Fibroblast of skin of left quadriceps (primary cell): ENCODE data around the gene PAN2.
A peak's percentile ranks its signal among the peaks of the same experiment; 100 is the strongest.
"Not testable (repeated sequence)": the region's sequence is repeated elsewhere in the genome, so short reads cannot be mapped to it uniquely, and the experiment has no call there.

Source experiments
- DNase-seq, 2 experiments: peaks; one replicate each; pipeline ENCODE4 v3.0.0-alpha.2; 2013; ENCODE audit warnings: low read depth in 2 of 2

Gene PAN2

DNA sequence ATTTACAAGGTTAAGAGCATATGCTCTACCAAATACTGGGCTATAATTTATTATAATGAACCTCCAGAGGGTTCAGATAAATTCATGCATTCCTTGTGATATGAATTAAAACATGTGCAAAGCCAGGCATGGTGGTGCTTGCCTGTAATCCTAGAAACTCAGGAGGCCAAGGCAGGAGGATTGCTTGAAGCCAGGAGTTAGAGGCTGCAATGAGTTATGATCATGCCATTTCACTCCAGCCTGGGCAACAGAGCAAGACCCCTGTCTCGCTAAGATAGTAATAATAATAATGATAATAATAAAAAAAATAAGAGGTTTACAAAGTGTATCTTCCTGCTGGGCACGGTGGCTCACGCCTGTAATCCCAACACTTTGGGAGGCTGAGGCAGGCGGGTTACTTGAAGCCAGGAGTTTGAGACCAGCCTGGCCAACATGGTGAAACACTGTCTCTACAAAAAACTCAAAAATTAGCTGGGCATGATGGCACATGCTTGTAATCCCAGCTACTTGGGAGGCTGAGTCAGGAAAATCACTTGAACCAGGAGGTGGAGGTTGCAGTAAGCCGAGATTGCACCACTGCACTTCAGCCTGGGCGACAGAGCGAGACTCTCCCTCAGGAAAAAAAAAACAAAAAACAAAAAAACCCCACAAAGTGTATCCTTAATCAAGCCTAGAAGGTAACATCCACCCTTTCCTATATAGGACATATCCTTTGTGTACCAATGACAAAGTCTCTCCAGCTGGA, 26.4 kb downstream of the PAN2 start:
- DNase-seq, result no peak

DNA sequence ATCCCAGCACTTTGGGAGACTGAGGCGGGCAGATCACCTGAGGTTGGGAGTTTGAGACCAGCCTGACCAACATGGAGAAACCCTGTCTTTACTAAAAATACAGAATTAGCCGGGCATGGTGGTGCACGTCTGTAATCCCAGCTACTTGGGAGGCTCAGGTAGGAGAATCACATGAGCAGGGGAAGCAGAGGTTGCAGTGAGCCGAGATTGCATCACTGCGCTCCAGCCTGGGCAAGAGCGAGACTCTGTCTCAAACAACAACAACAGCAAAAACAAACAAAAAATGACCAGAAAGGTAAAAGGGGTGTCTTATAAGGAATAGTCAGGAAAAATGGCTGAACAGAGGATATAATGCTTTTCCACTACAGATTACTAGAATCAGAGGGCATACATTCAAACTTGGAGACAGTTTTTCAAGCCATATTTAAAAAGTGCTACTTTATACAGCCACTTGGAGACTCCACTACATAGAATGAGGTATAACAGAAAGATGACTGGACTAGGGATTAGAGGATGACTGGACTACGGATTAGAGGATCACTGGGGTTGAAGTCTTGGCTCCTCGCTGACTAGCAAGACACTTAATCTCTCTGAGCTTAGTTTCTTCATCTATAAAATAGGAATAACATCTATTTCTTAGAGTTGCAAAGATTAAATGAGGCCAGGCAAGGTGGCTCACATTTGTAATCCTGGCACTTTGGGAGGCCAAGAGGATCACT, 28.8 kb downstream of the PAN2 start:
- no peak for DNase-seq

DNA sequence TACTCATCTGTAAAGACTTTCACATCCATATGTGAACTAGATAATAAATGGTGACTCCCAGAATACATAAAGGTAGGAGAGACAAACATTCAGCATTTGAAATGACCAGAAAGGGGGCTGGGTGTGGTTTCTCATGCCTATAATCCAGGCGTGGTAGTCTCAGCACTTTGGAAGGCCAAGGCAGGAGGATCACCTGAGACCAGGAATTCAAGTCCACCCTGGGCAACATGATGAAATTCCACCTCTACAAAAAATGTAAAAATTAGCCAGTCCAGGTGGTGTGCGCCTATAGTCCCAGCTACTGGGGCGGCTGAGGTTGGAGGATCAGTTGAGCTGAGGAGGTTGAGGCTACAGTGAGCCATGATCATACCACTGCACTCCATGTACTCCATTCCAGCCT, 29.5 kb downstream of the PAN2 start:
- no peak for DNase-seq

DNA sequence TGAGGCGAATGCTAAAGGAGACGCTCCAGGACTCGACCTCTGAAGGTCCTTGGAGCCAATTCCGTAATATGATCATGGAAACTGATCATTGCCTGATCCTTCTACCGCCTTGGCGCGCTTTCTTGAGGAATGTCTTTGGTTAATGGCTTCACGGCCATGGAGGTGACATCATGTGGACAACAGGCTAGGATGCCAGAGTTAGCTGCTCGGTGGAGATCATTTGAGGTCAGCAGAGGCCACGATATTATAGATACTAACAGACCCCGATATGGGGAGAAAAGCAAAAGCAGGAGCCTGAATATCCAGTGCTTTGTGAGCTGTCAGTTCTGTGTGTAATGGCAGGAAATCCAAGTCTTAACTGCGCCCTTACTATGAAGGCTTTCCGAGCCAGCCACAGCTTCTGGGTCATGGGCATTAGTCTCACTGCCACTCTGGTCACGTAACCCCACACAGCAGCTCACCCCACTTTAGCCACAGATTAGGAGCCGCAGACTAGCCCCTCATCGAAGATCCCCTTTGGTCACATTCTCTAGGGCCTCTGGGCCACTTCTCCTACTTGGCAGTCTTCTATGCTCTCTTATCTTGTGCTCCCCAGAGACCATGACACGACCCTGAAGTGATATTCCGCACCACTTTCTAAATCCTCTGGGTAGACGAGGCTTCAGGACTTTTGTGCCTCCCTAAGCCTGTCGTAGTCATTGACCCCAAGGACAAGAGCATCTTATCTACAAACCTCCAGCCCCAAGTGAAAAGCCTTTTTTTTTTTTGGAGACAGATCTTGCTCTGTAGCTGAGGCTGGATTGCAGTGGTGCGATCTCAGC, 32.9 kb downstream of the PAN2 start:
- no peak for DNase-seq

DNA sequence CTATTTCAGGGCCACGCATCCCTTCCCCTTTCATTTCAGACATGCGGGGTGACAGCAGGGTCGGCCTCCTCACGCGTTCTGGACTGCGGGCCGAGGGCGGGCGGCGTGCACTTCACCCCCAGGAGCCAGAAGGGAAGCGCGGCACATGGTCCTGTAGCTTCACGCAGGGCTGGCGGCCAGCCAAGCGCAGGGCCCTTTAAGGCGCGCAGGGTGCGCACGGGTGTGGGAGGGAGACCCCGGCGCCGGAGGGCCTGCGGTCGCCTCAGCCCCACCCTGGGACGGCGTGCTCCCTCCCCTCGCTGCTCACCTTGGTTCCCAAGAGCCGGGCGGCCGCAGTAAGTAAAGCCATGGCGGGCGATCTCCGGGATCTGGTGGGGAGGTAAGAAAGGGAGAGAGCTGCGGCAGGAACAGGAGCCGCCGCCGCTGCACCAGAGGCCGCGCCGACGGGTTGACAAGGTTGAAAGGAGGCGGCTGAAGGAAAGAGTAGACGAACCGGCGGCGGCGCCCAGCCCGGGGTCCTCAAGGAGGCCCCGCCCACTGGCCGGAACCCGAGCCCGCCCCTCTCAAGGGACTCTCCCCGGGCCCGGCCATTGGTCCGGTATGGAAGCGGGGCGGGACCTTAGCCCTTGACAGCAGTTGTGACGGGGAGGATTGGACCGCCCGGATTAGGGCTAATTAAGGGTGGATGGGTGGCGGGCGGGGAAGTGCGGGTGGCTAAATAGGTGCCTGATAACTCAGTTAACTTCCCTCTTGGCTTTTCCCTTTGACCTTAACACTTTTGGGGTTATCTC, 33.8 kb downstream of the PAN2 start, which contains the start of gene CS:
Gene CS (minus strand): TSS at position 478 of the 791 bp plus-strand sequence. CDS start 129 bp downstream, at position 349.
- peak; percentile 96 for DNase-seq

DNA sequence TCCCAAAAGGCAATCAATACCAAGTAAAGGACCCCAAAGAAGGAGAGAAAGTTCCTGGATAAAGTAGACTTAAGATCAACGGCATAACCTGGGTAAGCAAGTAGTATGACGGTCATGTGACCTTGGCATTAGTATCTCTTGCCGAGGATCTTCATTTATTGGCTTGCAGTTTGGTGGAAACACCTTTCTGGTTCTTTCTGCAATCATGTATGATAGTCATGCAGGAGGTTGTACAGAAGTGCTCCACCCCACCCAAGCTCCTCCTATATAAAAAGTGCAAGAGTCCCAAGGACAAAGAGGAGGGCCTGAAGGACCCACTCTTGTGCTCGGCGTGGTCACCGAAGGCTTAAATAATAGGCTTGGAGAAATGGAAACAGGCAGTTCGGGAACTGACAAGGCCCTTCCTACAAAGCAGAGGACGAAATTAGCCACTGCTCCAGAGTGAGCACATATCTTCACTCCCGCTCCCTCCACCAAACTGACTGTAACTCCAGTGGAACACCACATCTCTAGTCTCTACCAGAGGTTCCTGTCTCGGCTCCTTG, 34.4 kb downstream of the PAN2 start:
- no peak for DNase-seq

DNA sequence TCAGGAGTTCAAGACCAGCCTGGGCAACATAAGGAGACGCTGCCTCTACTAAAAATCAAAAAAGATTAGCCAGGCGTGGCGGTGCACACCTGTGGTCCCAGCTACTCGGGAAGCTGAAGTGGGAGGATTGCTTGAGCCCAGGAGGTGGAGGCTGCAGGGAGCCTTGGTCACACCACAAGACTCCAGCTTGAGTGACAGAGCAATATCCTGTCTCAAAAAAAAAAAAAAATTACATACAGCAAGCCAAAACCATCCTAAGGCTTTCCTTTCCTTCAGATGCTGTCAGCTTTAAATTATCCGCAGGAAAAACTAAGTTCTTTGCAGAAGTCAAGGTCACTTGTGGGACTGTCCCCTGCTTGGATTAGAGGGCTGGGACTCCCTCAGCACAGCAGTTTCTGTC, 35.0 kb downstream of the PAN2 start:
- no peak for DNase-seq

DNA sequence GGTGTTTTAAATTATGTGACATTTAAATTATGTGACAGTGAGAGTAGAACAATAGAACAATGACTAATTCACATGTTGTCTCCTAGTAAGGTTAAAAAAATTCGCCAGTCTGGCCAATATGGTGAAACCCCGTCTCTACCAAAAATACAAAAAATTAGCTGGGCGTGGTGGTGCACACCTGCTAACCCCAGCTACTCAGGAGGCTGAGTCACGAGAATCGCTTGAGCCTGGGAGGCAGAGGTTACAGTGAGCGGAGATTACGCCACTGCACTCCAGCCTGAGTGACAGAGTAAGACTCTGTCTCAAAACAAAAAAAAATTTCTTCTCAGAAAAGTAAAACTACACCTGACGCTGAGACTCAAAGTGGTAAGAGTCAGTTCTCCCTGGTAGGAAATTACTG, 36.4 kb downstream of the PAN2 start:
- DNase-seq, result no peak

DNA sequence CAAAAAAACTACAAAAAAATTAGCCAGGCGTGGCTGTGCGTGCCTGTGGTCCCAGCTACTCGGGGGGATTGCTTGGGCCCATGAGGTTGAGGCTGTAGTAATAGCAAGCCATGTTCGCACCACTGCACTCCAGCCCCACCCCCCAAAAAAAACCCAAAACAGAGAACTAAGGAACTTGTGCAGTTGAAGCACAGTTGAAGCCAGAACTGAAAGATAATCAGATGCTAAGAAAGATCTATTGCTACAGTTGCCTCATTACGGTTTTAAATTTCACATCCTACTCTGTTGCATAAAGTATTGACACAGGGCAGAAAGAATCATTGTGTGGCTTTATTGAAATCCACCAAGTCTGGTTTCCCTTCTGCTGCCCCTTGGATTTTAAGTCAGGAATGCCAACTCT, 37.5 kb downstream of the PAN2 start:
- DNase-seq, result no peak

DNA sequence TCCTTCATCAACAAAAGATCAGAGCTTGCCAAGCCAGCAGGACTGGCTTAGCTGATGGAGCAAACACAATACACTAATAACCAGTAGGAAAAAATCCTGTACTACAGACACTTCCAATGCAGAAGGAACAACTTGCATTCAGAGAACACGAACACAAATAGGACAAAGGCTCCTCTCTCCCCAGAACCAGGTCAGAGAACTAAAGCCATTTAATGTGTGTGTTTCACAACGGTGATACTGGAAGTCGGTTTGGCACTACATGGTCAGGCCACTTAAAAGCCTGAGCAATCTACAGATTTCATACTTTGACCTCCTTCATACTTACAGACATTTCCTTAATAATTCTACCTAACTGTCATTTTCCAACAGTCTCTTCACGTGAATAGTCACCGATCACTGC, 40.0 kb downstream of the PAN2 start:
- no peak for DNase-seq

DNA sequence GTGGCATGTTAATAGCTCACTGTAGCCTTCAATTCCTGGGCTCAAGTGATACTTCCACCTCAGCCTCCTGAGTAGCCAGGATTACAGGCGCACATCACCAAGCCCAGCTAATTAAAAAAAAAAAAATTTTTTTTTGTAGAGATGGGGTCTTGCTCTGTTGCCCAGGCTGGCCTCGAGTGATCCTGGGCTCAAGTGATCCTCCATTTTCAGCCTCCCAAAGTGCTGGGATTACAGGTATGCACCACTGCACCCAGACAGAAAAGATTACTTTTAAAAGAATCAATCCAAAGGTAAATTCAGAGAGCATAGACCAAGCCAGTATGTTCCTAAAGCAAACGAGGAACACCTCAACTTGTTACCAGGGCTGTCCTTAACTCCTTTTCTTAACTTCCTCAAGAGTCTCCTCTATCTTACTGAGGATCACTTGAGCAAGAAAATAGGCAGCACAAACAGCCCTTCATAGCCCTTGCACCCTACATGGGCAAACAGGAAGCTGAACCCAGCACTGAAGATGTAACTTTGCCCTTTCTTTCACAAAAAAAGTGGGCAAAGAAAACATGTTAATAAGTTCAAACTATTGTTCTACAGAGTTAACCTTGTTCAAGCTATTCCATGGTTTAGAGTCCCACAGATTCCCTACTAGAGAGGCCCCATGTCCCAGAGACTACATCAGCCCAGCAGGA, 45.0 kb downstream of the PAN2 start:
- no peak for DNase-seq

DNA sequence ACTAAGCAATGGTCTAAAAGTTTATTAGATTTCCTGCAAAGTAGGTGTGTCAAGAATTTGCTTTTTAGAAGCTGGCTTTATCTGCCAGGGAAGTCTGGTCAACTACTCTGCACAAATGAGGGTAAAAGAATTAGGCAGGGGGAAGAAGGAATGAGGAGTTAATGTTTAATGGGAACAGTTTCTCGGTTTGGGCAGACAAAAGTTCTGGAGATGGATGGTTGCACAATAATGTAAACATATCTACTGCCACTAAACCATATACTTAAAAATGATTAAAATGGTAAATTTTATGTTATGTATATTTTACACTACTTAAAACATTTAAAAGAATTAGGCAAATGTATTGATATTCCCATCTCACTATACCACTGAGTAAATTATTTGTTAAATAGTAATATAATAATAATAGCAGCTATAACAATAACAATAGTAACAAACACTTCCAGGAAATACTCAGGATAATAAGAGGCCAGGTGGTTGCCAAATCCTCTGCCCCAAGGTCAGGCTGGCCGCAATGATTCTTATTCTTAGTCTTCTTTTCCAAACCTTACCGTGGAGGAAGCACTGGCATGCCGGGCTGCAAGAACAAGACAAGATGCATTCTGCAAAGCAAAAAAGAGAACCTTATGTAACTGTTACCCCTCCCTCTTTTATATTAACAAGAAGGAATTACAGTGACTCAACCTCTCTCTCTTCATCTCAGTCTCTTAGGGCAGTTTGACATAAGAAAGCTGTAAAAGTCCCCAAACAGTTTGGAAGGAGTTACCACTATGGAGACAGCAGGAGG, 47.6 kb downstream of the PAN2 start:
- DNase-seq, result no peak

DNA sequence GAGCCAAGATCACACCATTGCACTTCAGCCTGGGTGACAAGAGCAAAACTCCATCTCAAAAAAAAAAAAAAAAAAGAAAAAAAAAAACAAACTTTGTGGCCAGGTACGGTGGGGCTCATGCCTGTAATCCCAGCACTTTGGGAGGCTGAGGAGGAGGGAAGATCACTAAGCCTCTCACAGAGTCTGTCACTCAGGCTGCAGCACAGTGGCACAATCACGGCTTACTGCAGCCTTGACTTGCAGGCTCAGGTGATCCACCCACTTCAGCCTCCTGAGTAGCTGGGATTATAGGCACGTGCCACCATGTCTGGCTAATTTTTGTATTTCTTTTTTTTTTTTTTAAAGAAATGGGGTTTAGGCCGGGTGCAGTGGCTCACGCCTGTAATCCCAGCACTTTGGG, 49.5 kb downstream of the PAN2 start:
- not testable (repeated sequence) for DNase-seq

DNA sequence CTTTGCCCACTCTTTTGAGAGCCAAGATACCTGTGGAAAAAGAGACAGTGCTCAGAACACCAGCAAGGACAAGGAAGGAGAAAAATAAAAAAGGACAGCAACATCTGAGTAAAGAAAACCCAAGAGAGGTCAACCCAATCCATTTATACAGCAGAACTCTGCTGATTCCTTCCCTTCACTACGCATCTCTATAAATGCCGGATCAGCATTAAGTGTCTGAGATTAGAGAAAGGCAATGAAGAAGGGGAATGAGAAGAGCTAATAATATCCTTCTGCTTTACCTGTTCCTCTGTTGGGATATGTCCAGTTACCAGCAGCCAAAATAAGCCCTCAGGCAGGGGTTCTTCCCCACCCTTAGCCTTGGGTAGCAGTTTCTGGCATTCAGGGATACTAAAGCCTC, 51.2 kb downstream of the PAN2 start:
- no peak for DNase-seq

DNA sequence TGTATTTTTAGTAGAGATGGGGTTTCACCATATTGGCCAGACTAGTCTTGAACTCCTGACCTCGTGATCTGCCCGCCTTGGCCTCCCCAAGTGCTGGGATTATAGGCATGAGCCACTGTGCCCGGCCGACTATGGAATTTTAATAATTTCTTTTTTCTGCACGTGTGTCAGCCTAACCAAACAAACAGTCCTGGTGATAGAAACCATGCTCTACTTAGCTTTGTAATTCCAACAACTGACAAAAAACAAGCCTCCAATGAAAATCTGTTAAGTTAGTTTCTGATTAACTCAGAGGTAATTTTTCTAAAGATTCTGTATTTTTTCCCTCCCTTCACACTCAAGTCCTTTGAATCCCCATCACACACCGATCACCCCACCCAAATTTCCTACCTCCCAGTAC, 51.8 kb downstream of the PAN2 start:
- no peak for DNase-seq

DNA sequence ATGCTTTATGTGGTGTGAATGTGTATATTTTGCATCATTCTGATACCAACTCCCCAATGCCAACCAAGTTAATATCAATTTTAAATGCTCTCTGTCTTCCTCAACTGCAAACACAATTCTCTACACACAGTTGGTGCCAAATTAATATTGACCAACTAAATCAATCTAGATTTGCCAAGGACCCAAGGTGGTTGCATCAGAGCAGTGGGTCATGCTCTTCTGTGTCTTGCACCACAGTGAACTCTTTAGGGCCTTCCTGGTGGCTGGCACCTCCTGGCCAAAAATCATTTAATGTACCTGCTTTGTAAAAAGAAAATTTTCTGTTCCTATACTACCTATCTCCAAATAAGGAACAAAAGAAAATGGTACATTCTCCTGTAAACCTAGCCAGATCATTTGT, 53.0 kb downstream of the PAN2 start:
- DNase-seq, result no peak

DNA sequence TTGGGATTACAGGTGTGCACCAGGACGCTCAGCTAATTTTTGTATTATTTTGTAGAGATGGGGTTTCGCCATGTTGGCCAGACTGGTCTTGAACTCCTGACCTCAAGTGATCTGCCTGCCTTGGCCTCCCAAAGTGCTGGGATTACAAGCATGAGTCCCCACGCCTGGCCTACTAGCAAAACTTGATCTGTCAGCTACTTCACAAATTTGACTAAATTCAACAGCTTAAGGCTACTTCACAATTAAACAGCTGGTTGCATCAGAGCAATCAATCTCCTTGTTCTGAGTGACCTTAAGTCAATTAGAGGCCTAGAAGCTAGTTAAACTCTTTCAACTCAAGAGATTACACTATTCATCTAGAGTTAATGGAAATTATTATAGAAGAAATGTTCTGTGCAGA, 54.9 kb downstream of the PAN2 start:
- no peak for DNase-seq

DNA sequence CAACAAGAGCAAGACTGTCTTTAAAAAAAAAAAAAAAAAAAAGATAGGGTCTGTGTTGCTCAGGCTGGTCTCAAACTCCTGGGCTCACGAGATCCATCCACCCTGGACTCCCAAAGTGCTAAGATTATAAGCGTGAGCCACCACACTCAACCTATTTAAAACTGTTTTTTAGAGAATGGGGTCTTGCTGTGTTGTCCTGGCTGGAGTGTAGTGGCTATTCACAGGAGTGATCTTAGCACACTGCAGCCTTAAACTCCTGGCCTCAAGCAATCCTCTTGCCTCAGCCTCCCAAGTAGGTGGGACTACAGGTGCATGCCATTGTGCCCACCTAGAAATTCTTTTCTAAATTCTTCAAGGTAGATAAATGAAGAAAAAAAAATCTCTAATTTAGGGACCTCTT, 59.5 kb downstream of the PAN2 start:
- DNase-seq, result no peak

DNA sequence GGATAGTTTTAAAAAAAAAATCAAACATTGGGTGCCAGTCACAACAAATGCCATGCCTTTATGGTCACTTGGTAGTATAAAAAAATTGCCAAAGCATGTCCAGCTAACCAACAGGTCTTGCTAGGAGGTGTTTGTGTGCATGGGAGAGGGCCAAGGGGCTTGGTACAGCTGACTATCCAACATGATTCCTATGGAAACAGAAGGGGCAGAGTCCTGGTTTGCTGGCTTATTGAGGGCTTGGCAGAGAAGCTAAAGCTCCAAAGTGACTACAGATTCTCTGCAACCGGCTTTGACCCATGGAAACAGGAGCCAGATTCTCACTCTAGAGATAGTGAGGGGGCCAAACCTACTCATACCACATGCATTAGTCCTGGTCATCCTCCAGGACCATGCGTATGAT, 61.3 kb downstream of the PAN2 start:
- not testable (repeated sequence) for DNase-seq

DNA sequence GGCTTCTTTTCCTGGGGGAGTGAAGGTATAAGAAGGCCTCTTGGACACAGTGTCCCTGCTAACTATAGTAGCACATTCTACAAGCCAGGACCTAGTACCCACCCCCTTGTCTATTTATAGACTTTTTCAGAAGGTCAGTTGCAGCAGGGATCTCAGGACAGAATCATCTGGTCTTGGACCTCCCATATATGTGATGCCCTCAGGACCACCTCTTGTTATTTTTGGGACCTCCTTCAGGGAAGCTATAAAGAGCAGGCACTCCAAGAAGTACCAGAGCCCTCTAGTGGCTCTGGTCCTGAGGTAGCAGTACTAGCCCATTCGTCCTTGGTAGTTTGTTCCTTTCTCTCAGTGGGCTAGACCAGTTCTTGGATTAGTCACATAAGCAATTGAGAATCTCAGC, 62.8 kb downstream of the PAN2 start:
- no peak for DNase-seq
